NCI-H345 (cell line): ENCODE data around the gene DDX25.
"Not testable (repeated sequence)": the region's sequence is repeated elsewhere in the genome, so short reads cannot be mapped to it uniquely, and the experiment has no call there.

ENCODE experiments used
- DNase-seq: peaks from one replicate; lab custom pipeline; 2025; lab: John Stamatoyannopoulos, UW

Gene DDX25

DNA sequence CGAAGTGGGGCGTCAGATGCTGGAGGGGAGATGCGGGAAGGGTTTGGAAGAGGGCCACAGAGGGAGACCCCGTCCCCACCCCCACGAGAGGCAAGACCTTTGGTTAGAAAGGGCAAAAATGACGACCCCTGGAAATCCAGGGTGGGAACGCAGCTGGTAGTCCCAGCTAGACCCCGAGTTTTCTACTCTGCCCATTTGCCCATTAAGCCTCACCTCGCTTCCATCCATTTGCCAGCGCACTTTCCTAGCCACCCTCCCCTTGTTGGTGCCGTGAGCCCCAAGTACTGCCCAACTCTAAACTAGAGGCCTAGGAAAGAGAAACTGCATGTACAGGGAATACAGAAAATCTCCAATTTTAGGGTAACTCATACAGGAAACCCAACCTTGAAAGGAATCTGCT is 370 bp downstream of the DDX25 start:
- no peak for DNase-seq

GRCh38 chr11:125910226-125910849 is 6.0 kb downstream of the DDX25 start:
- DNase-seq, result no peak

DNA sequence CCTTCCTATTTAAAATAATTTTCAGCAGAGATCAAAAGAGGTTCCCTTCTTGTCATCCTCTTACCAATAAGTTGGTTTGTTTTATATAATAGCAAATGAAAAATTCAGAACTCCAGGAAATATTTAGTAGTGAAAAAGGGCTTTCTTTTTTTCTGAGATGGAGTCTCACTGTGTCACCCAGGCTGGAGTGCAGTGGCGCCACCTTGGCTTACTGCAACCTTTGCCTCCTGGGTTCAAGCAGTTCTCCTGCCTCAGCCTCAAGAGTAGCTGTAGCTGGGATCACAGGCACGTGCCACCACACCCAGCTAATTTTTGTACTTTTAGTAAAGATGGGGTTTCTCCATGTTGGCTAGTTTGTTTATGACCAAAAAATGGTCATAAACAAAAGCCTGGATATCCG is 10.3 kb downstream of the DDX25 start:
- not testable (repeated sequence) for DNase-seq

GRCh38 chr11:125916683-125917347 is 12.5 kb downstream of the DDX25 start:
- no peak for DNase-seq

- DNase-seq, result no peak
Observed at GRCh38 chr11:125918140-125918840, 14.0 kb downstream of the DDX25 start.

GRCh38 chr11:125921042-125921441 is 16.7 kb downstream of the DDX25 start:
- no peak for DNase-seq

- DNase-seq, result no peak
Observed at GRCh38 chr11:125922156-125922555, 17.8 kb downstream of the DDX25 start.

DNA sequence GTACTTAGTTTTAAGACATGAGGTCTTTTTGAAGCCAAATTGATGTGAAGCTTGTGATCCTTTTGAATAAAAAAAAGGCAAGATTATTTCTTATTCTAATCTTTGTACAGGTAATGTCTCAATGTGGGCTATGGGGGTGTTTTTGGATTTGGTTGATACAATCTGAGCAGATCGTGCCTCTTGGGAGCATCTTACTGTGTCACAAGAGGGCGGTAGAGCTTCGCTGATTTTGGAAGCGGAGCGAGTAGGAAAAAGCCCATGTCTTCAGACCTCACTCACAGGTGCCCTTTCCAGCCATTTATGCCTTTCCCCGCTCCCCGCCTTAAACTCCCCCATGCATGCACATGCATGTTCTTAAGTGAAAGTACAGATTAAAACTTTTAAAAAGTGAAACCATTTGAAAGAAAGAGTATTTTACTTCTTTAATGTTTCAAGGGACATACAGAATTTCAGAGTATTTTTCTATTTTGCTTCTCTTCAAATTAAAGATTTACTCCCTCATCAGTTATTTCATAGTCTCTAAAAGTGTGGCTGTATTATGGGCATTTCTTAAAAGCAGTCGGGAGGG is 18.8 kb downstream of the DDX25 start:
- DNase-seq, result peak; percentile 72

DNA sequence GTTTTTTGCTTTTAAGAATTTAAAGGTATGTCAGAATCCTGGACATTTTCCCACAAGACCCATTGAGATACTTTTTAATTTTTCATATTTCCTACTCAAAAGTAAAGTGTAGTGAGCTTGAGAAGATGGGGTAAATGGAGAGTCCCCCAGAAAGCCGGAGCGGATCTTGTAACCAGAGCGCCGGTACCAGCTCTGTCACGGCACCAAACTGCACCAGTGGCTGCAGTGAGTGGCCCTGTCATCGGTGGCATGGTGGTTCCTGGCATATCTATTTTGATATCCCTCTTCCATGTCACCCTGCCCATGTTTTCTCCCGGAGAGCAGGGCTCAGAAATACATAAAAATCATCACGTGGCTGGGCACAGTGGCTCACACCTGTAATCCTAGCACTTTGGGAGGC is 19.3 kb downstream of the DDX25 start:
- DNase-seq, result no peak

DNA sequence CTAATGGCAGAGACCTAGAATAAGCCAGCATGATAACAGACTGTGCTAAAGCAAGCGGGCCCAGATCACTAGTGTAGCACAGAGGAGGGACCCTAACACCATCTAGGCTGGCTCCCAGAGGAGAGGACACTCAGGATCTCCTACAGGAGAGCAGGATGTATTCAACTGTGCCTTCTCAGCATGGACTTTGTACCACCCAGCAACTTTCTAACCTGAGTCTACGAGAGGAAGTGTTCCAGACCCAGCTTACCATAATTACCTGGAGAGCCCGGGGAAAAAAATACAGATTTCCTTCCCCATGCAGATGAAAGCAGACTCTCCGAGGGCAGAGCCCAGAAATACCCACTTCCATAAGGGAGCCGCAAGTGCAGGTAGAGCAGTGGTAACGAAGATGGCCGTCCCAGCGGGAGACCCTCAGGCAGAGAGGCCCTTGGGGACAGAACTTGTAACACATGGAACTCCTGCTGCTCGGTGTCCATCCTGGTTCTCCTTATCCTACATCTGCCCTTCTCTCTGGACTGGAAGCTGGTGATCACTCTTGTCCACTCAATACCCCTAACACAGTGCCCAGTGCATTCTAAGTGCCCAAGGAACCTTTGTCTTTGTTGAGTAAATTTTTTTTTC is 20.2 kb downstream of the DDX25 start:
- DNase-seq, result no peak

GRCh38 chr11:125925247-125925740 is 21.0 kb downstream of the DDX25 start:
- no peak for DNase-seq

- DNase-seq, result no peak
Observed at GRCh38 chr11:125925804-125926203, 21.5 kb downstream of the DDX25 start.

- no peak for DNase-seq
Observed at GRCh38 chr11:125926682-125927081, 22.4 kb downstream of the DDX25 start.

- no peak for DNase-seq
Observed at GRCh38 chr11:125929445-125930075, 25.3 kb downstream of the DDX25 start.

DNA sequence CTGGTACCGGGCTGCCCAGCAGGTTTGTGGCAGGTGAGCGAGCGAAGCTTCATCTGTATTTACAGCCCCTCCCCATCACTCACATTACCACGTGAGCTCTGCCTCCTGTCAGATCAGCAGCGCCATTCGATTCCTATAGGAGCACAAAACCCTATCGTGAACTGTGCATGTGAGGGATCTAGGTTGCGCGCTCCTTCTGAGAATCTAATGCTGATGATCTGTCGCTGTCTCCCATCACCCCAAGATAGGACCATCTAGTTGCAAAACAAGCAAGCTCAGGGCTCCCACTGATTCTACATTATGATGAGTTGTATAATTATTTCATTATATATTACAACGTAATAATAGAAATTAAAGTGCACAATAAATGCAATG is 25.8 kb downstream of the DDX25 start:
- no peak for DNase-seq

DNA sequence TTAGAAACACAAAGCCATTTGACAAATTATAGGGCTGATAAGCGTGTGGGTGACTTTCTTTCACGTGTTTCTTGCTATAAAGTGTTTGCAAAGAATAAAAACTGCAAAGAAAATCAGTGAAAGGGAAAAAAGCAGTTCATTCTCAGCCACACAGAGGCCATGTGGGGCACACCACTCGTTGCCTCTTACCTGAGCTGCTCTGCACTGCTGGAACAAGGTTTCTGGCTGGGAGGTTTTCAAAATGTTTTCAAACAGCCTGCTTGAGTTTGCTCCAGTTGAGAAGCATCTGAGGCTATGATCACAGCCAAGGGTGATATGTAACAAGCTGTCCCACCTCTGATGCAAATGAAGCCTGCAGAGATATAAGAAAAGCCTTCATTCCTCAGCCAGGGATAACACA is 26.8 kb downstream of the DDX25 start:
- no peak for DNase-seq

GRCh38 chr11:125931668-125932067 is 27.4 kb downstream of the DDX25 start:
- DNase-seq, result no peak

GRCh38 chr11:125932301-125932700 is 28.0 kb downstream of the DDX25 start:
- DNase-seq, result no peak

DNA sequence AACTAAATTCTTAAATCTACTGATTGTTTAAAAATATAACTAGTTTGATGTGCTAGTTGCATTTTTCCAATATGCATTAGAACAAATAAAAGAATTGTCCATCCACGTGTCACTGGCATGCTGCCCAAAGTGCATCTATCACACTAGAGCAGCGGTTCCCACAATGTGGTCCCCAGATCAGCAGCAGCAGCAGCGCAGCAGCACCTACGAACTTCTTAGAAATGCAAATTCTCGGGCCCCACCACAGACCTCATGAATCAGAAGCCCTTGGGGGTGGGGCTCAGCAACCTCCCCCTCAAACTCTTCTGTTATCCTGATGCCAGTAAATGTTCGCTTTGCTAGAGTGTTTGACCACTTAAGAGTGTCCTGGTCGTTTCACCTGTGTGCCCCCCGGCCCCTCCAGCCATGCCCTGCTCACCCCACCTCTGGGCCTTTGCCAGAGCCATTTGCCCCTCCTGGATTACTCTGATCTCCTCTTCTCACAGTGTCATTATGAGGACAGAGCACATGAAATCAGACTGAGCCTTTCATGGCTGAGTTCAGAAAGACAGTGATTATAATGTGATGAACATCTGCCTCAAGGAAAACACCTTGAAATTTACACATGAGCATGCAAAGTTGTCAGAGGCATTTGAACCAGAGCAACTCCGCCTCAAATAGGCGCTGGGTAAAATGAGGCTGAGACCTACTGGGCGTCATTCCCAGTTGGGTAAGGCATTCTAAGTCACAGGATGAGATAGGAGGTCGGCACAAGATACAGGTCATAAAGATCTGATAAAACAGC is 28.9 kb downstream of the DDX25 start:
- DNase-seq, result no peak

DNA sequence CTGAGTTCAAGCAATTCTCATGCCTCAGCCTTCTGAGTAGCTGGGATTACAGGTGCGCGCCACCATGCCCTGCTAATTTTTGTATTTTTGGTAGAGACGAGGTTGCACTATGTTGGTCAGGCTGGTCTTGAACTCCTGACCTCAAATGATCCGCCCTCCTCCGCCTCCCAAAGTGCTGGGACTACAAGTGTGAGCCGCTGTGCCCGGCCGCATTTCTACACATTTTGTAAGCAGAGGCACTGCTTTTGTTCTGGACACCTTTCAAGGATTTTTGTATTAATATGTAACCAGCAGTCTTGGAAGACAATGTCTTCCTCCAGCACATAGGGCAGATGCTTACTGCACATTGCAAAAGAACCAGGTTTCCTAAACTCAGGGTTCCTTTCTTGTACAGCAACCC is 30.2 kb downstream of the DDX25 start:
- no peak for DNase-seq

GRCh38 chr11:125935056-125935455 is 30.7 kb downstream of the DDX25 start:
- no peak for DNase-seq
